Omental fat pad (tissue), 4 donors: ENCODE data around the gene SP2. TPM values are rescaled to one million over a fixed set of nuclear protein-coding genes. Genes with fewer than 3 reads are reported as not detected.
A peak's percentile ranks its signal among the peaks of the same experiment; 100 is the strongest.

ENCODE experiments used
- ATAC-seq: fragments of 150-250 bp; one replicate; pipeline ENCODE4 v1.9.1; 2016; ENCODE audit warnings: mild to moderate bottlenecking, moderate library complexity; ENCODE audit not compliant: low FRiP score
- DNase-seq: peaks from one replicate; pipeline ENCODE4 v3.0.0-alpha.2; 2019; ENCODE audit warnings: low spot score
- total RNA-seq, 4 donors: library from RNA; depleted of rRNA; stranded (reverse); fragments of >200 nt; gene quantifications; one replicate each; pipeline ENCODE4 v1.1.0, GENCODE V29; 2016
- TF ChIP-seq, protein P1 (sequence below), 3 donors: fragments of 450-650 bp; IDR thresholded peaks; one replicate each; pipeline ENCODE4 v1.5.1; 2016 to 2017; ENCODE audit warnings: antibody characterized with exemption in 3 of 3, mild to moderate bottlenecking in 3 of 3, moderate library complexity in 2 of 3

SP2 gene
- total RNA-seq, 4 donors from 2014 or later, result 2.9 to 8.5 (median 6.9) TPM

DNA sequence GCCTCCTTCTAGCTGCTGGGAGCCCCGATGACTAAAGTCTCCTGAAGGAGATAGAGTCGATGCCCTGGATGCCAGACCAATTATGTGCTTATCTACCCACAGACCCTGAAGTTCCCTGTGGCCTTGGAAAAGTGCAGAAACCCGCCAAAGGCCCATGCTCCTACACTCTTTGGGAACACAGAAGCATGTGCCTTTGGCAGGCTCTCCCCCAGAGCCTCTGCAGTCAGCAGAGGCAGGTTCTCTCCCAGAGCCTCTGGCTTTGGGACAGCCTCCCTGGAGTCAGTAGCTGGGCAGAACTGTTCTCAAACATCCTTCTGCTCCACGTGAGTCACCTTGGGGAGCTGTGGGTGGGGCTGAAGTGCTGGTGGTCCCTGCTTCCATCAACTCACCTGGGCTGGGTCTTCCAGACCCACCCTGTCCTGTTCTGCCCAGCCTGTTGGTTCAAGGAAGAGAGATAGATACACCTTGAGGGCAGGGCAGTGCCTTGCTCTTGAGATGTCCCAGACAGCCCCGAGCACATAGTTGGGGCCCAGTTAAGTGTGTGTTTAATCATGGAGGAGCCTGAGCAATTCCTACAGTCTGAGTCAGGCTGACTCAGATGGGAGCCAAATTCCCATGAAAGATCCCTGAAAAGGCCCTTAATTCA is 71.7 kb downstream of the SP2 start:
- TF ChIP-seq, protein P1, sequence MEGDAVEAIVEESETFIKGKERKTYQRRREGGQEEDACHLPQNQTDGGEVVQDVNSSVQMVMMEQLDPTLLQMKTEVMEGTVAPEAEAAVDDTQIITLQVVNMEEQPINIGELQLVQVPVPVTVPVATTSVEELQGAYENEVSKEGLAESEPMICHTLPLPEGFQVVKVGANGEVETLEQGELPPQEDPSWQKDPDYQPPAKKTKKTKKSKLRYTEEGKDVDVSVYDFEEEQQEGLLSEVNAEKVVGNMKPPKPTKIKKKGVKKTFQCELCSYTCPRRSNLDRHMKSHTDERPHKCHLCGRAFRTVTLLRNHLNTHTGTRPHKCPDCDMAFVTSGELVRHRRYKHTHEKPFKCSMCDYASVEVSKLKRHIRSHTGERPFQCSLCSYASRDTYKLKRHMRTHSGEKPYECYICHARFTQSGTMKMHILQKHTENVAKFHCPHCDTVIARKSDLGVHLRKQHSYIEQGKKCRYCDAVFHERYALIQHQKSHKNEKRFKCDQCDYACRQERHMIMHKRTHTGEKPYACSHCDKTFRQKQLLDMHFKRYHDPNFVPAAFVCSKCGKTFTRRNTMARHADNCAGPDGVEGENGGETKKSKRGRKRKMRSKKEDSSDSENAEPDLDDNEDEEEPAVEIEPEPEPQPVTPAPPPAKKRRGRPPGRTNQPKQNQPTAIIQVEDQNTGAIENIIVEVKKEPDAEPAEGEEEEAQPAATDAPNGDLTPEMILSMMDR (IDR thresholded peaks at IDR 0.05), result no peak
- ATAC-seq (no peak), DNase-seq (no peak)

DNA sequence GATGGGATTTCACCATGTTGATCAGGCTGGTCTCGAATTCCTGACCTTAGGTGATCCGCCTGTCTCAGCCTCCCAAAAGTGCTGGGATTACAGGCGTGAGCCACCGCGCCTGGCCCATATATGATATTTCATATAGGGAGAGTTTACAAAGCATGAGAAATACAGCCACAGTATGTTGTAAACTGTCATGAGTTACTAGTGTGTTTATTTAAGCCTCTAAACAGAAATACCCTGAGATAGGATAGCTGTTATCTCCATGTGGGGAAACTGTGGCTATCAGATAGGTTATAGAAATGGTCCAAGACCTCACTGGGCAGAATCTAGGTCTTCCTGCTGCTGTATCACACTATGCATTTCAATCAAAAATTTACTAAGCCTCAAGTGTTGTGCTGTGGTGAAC is 72.8 kb downstream of the SP2 start:
- no peak for DNase-seq
- ATAC-seq, result no peak
- TF ChIP-seq, protein P1 (IDR thresholded peaks at IDR 0.05), result no peak

DNA sequence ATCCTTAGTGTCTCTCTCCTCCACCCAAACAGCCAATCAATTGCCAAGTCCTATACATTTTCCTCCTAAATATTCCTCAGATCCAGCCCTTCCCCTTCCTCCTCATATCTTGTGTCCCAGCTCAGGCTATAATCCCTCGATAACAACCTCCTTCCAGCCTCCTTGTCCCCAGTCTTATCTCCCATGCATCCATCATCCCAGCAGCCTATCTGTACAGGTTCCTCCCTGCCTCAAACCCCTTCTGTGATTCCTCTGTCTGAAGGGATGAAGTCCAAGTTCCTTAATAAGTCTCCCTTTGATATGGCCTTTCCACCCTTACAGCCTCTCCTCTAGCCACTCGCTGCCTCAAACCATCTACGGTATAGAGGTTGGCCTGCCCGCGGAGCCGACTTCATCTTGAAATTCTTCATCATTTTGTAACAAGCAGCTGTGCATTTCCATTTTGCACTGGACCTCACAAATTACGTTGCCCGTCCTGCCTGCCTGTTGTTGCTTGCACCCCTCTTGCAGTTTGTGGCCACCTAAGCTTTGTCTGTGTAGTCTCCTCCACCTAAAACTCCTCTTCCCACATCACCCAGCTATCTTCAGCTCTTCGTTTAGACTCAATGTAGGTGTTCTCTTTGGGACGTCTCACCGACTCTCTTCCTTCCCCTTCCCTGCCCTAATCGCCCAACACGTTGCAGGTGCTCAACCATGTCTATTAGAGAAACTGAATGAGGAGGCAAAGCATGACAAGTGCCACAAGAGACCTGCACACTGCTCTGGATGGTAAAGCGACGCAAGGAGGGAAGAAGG is 74.1 kb downstream of the SP2 start:
- TF ChIP-seq, protein P1 (IDR thresholded peaks at IDR 0.05), result no peak
- DNase-seq (no peak), ATAC-seq (no peak)

DNA sequence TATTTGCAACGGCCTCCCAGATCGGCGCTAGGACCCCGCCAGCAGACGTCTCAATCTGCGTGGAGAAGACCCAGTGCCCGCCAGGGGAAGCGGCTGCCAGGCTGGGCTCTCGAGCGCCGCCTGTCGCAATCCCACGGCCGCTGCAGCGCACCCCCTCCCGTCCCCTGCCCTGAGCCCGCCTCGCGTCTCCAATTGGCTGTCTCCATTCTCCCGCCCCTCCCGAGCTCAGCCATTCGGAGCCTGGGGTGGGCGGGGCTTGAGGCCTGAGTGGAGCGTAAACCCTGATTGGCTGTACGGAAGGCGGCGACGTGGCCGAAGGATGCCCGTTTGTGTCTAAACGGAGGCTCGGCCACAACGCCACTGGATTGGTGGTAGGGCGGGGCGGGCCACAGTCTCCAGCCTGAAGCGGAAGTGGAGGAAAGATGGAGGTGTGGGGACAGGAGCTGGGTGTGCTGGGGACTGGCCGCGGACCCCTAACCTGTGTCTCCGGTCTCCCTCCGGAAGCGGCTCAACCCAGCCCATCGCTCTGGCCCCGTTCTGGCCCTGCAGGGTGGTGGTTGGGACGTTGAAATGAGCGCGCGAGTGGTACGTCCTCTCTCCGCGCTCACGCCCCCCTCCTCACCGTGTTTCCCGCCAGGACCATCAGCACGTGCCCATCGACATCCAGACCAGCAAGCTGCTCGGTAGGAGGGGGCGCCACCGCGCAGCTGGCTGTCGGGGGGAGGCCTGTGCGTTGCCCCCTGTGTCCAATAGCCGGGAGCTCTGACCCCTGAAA is 74.9 kb downstream of the SP2 start, which contains the start of gene CDK5RAP3:
CDK5RAP3 (plus strand) TSS at position 389 of the 775 bp plus-strand sequence; CDS start at position 423, 34 bp downstream.
- TF ChIP-seq, protein P1 (IDR thresholded peaks at IDR 0.05), result peak in 2 of 3 donors; percentile 44 to 59
- peak; percentile 95 for ATAC-seq

DNA sequence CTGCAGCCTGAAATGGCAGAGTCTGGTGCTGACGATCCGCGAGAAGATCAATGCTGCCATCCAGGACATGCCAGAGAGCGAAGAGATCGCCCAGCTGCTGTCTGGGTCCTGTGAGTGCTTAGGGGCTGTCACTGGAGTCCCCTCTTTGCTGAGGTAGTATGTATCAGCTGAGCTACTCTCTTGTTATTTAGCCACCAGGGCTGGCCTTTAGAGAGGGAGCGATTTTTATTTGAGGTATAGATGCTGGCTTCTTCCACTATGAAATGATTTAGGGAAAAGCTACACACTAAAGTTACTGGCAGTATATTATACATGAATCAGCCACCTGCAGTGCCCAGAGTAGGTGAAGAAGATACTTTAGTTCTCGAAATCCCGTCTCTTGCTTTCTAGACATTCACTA is 77.5 kb downstream of the SP2 start:
- TF ChIP-seq, protein P1 (IDR thresholded peaks at IDR 0.05), result no peak
- ATAC-seq, result no peak
- DNase-seq, result no peak

More for the DNA sequence above, 74.9 kb downstream of the SP2 start, which contains the start of gene CDK5RAP3:
- DNase-seq, result peak; percentile 98

DNA sequence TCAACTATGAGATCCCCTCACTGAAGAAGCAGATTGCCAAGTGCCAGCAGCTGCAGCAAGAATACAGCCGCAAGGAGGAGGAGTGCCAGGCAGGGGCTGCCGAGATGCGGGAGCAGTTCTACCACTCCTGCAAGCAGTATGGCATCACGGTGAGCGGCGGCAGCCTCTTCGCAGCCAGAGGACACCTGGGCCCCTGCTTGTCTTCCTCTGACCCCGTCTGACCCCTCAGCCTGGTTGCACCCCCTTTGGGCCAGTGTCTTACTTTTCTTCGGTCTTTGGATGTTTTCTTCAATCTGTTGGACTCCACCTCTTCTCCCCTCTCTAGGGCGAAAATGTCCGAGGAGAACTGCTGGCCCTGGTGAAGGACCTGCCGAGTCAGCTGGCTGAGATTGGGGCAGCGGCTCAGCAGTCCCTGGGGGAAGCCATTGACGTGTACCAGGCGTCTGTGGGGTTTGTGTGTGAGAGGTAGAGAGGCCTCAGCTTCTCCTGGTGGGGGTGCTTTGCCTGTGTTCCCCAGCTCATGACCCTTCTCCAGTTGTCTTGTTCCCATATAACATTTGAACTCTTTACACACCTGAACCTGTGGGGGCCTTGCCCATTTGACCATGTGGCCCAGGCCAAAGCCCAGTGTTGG is 79.3 kb downstream of the SP2 start:
- DNase-seq (no peak), ATAC-seq (no peak)
- TF ChIP-seq, protein P1 (IDR thresholded peaks at IDR 0.05), result no peak
